Measurements from ENCODE around the gene IDUA.
"Not testable (repeated sequence)": the region's sequence is repeated elsewhere in the genome, so short reads cannot be mapped to it uniquely, and the experiment has no call there.

The IDUA gene

GRCh38 chr4:987624-988513 lies 1.0 kb downstream of the IDUA start:
- no peak for DNase-seq

- DNase-seq = no peak
Measured at GRCh38 chr4:988726-989721, 2.2 kb downstream of the IDUA start.

DNA sequence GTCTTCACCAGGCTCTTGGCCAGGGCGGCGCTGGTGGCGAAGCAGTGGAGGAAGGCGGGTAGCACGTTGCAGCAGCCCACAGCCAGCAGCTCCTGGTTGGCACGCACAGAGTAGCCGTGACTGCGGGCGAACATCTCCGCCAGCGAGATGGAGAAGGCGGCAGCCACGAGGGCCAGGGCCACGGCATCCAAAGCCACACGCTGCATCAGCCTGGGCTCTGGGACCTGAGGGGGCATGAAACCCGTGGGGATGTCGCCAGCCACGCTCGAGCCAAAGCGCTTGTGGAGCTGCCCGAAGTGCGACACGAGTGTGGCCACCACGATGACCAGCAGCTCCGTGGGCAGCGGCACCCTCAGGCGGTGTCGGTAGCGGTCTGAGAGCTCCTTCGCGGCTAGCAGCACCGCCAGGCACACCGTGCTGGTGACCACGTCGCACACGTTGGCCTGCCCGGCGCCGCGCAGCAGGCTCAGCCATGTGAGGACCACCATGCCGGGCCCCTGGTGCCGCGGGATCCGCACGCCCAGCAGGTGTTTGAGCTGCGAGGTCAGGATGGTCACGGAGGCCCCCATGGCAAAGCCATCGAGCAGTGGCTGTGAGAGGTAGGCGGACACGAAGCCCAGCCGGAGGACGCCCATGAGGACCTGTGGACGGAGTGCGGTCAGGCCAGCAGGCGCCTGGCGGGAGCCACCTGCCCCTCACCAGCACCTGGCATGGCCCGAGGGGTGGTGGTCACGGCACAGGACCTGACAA lies 3.1 kb downstream of the IDUA start:
- no peak for DNase-seq

DNA sequence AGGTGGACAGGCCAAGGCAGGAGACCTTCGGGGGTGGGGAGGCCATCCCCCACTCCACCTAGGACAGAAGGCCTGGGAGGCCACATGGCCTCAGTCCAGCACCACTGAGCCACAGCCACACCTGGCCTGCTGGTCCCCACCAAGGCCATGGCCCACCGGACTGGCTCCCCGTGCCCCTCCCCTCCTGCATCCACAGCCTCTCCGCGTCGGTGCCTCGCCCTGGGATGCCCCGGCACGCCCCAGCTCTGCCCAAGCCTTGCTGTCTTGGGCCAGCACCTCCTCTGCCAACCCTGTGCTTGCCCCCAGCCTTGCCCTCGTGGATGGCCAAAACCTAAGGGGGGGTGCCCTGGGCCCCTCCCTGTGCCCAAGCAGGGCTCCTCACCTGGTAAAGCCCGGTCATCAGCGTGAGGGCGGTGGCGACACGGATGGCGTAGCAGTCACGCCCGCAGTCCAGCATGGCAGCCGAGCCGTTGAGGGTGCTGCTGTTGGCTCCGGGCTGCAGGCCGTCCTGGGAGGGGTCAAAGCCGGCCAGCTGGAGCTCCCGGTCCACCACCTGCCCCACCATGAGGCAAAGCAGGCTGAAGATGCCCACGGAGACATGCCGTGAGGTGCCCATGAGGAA lies 4.0 kb downstream of the IDUA start:
- DNase-seq = no peak

DNA sequence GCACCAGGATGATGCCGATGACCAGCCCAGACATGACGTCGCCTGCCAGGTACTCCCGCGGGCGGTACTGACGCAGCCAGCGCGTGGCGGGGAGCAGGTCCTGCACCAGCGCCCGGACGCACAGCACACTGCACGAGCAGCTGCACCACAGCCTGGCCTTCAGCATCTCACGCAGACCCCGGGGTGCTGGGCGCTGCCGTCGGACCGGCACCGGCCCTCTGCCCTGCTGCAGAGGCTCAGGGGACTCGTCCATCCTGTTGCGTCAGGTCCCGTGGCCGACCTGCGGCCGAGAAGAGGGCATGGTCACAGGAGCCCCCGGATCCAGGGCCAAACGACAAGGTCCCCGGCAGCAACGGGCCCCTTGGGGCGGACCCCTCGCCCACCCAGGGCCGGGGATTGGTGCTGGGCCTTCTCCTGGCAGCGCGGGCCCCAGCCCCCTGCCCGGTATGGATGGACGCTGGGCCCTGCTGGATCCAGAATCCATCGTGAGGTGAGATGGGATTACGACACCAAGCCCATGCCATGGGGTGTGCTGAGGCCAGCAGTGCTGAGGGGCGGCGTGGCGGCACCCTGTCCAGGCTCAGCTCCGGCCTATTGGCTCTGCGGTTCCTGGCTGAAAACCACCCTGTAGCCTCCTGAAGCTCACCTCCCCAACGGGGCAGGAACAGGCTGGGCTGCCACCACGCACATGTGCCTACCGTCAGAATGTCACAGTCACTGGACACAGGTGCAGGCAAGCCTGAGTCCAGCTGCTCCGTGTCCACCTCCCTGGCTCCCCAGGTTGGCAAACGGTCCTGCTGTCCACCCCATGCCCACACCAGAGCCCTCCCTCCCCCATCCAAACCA lies 4.8 kb downstream of the IDUA start:
- no peak for DNase-seq

DNA sequence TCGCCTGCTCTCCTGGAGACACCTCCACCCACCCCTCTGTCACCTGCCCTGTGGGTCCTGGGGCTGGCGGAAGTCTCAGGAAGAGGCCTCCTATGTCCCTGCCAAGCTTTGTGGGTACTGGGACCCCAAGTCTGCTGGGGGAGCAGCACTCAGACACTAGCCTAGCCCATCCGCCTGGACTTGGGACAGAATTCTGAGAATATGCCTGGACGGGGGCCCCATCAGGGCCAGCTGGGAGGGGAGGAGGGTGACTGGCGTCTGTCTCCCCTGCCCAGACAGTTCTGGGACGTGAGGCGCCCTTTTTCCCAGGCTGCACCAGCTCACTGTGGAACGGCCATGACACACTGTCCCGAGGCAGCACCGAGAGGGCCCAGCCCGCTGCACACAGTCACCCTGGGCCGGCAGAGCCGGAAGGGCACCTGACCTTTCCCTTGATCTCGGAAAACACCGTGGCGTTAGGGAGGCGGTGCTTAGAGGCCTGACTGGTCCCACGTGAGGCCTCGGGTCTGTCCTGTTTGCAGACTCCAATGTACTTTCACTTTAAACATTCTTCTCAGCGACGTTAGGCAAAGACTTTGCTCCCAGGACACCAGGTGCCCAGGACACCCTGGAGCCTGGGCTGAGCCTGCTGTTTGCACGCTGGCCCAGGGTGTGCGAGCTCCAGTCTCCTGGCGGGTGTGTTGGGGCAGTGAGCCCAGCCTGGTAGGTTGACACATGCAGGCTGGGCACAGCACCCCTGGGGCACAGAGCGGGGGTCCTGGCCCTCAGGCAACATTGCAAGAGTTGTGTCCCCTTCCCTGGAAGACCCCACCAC lies 5.7 kb downstream of the IDUA start:
- no peak for DNase-seq

- no peak for DNase-seq
Measured at GRCh38 chr4:993111-994029, 6.5 kb downstream of the IDUA start, which contains the start of gene SLC26A1. Gene SLC26A1 (minus strand): TSS chr4:993404. CDS start chr4:991703, 1,701 bp downstream.

- no peak for DNase-seq
Measured at GRCh38 chr4:995311-996026, 8.6 kb downstream of the IDUA start.

DNA sequence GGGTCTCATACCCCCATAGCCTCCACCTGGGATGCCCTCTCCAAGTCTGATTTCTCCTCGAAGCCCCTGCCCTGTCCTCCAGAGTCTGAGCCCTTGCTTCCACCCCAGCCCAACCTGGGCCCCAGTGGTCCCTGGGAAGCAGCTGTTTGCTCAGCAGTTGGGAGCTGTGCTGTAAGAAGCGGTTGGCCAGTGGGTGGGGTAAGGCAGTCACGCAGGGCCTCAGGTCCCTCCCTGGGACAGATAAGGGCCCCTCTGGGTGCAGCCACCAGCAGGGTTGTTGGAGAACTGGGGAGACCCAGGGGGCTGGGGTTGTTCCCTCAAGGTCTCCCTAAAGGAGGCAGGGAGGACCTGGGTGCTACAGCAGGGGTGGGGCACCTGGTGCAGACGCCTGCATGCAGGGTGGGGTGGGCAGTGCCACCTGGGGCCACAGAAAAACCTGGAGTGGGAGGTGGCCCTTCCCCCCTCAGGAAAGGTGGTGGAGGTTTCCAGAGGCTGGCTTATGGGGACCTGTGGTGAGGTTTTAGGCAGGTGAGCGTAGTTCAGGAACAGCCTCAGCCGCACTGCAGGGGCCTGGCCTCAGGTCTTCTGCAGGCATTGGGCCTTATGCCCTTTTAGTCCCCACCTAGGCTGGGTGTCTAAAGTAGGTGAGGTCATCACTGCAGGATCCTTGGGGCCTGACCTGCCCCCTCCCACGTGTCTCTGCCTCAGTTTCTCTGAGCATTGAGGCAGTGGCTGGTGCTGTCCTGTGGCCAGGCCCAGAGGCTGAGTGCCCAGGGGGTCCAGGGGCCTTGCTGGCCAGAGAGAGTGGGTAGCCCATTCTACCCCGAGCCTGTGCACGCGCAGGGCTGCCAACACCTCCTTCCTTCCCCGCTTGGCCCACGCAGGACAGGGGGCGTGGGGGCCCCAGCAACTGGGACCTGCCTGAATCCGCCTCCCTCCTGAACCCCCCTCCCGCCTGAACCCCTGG lies 9.5 kb downstream of the IDUA start:
- no peak for DNase-seq

DNA sequence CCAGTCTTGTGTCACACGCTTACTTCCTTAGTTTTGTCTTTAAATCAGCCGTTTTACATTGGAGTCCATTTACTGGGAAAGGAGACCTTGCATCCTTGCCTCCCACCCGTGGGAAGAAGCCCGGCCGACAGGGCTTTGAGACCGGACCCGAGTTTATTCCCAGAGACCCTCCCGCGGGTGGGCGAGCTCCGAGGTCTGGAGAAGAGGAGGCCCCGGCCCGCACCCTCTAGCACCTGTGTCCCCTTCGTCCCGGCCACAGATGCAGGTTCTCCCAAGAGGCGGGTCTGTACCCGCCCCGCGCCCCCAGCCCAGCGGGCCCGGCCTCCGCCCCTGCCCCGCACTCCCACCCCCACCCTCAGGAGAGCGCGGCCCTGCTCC lies 10.1 kb downstream of the IDUA start:
- DNase-seq = no peak

- no peak for DNase-seq
Measured at GRCh38 chr4:997375-998071, 10.7 kb downstream of the IDUA start.

GRCh38 chr4:998096-998691 lies 11.3 kb downstream of the IDUA start:
- no peak for DNase-seq

GRCh38 chr4:999240-999863 lies 12.5 kb downstream of the IDUA start:
- not testable (repeated sequence) for DNase-seq

DNA sequence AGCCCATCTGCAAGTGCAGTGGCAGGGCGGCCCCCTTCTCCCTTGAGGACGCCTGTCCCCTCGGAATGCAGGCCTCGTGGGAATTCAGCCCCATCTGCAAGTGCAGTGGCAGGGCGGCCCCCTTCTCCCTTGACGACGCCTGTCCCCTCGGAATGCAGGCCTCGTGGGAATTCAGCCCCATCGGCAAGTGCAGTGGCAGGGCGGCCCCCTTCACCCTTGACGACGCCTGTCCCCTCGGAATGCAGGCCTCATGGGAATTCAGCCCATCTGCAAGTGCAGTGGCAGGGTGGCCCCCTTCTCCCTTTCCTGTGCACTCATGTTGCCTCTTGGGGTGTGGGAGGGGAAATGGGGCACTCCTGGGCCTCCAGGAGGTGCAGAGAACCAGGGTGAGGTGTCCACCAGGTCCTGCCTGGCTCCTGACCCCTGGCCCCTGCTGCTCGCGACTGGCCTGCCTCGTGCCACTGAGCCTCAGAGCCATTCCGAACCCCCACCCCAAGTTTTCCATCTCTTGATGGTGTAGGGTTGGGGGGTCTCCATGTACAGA lies 13.1 kb downstream of the IDUA start:
- no peak for DNase-seq

- DNase-seq = no peak
Measured at GRCh38 chr4:1000686-1001260, 13.9 kb downstream of the IDUA start.

Data from stimulated activated CD4-positive, alpha-beta T cell treated with anti-CD3 and anti-CD28 coated beads, Interleukin-12 subunit alpha, Interleukin-12 subunit beta, amount 100 ng/mL, for 4 hours (primary cell).